HG03196 (cell line): ENCODE results near the gene SACM1L.
"Not testable (repeated sequence)": the region's sequence is repeated elsewhere in the genome, so short reads cannot be mapped to it uniquely, and the experiment has no call there.

Experiments
- ATAC-seq: cut with Tn5 transposase; IDR thresholded peaks from one replicate; pipeline ENCODE4 v1.9.1; 2021; ENCODE audit not compliant: unreplicated experiment

The SACM1L gene

DNA sequence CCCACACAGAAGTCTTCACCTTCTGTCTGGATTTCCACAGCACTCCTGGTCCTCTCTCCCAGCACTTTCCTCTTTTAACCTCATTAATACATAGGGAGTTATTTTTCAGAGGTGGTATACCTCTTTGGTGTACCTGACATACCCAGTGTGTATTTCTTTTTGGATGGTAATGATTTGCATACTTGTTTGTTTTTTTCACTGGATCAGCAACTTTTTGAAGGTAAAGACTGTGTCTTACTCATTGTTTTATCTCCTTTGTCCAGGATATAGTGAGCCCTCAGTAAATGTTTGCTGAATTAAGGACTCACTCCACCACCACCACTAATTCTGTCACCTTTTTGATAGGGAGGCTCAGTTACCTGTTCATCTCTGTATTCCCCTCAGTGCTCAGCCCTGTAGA, 52.1 kb downstream of the SACM1L start:
- ATAC-seq = no peak

DNA sequence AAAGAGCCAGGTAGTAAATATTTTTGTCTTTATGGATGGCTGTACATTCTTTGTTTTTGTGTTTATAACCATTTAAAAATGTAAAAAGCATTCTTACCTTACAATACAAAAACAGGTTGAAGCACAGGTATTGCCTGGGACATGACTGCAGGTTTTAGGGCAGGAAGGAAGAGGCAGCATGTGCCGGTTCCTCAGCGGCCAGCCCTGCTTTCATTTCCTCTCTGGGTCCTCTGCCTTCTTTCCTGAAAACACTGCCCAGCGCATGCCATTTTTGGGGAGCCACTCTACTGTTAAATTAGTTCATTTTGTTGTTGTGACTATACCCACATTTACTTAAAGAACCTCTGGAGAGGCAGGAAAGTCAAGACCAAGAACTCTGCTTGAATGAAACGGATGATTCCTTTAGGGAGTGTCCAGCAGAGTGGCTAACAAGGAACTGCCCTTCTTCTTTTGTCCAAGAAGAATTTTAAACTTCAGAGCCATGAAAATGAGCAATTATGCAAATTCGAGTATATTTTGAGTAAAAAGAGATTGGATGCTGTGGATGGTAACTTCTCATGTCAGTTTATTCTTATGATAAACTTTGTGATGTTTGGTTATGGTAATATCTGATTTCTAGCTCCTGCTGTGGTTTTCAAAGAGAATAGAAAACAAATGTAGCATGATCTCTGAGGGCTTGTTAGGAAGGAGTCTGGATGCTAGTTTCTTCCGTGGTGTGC, 52.7 kb downstream of the SACM1L start:
- ATAC-seq = no peak

DNA sequence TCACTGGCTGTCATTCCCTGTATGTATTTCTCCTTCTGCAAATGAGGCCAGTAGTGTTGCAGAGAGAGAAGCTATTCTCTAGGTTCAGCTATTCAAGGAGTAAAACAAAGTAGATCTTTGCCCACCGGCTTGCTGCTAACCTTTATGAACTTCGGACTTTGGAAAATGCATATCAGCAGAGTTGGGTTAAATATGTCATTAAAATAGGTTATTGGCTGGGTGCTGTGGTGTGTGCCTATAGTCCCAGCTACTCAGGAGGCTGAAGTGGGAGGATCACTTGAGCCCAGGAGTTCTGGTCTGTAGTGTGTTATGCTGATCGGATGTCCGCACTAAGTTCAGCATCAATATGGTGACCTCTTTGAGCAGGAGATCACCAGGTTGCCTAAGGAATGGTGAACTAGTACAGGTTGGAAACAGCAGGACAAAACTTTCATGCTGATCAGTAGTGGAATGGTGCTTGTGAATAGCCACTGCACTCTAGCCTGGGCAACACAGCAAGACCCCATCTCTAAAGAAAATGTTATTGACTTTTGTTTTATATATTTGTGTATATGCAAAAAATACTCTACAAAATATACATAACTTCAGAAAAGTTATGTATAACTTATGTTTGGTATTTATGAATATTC, 53.4 kb downstream of the SACM1L start:
- no peak for ATAC-seq

DNA sequence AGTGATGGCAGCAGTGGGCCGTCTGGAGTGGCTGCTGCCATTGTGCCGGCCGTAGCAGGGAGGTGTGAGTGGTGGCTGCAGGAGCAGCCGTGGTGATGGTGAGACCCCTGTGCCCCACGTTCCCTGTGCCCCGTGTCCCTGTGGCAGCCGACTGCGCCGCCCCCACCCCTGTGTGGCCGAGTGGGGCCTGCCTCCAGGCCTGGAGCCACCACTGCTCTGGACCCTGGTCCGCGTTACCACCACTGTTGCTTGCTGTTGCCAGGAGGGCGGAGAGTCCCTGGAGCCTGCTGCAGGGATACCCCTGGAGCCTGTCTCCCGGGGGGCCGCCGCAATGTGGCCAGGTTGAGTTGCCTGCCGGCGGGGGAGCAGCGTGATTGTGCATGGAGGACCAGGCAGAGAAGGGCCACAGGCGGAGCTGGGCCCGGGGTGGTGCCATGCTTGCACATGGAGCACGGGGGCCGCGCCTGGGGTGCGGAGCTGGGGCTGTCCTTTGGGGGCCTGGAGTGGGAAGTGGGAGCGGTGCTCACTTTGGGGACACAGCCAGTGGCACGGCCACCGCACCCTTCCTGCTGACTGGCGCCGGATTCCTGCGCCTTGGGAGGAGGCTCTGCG, 57.1 kb downstream of the SACM1L start:
- ATAC-seq = no peak

DNA sequence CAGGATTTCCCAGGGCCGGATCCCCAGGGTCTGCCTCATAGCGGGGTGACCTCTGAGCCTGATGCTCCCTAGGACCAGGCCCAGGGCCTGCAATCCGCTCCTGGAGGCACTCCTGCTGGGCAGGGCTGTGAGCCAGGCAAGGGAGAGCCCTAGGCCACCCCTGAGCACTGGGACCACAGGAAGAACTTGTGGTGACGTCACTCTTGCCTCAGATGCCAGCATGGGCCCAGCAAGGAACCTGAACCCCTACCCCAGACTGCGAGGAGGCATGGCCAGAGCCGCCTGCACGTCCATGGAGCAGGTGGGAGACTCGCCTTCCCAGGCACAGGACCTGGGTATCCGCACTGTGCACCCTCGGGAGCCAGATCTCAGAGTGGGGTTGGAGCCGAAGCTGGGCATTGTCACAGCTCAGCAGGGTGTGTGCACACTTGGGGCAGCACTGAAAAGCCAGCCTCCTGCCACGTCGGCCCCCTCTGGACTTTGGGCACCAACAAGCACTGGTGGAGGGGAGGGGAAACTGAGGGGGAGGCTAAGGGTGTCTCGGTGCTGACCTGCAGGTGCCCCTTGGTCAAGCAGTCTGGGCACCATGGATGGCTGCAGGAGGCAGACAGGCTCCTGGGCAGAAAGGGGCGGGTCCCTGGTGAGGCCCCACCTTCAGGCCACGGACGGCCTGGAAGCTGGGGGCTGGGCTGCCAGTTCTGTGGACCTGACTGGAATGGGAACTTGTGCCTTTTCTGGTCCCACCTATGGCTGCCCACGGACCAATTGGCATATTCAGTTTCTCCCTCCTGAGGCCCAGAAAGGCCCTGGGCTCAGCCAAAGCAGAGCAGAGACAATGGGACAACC, 57.8 kb downstream of the SACM1L start:
- no peak for ATAC-seq

DNA sequence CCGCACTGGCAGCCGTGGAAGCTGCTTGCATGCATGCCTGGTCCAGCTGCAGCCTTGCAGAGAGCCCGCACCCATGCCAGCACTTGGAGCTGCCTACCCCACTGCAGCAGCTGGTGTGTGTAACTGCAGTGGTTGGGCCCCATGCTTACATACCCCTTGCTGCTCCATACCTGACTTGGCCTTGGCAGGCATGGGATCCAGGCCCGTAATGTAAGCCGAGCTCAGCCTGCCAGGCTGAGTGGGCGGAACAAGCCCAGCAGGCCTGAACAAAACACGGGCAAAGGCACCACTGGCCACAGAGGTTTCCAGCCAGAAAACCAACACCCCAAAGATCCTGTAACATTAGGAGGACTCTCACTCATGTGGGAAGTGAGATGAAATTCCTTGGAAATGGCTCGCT, 58.9 kb downstream of the SACM1L start:
- no peak for ATAC-seq

DNA sequence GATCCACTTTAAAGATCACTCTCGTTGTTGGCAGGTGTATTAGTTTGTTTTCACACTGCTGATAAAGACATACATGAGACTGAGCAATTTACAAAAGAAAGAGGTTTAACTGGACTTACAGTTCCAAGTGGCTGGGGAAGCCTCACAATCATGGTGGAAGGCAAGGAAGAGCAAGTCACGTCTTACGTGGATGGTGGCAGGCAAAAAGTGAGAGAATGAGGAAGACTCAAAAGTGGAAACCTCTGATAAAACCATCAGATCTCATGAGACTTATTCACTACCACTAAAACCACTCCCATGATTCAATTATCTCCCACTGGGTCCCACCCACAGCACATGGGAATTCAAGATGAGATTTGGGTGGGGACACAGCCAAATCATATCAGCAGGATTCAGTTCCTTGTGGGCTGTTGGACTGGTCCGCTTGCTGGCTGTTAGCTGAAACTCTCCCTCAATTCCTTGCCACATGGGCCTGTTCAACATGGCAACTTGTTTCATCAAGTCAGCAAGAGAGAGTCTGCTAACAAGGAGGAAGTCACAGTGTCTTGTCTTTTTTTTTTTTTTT, 59.9 kb downstream of the SACM1L start:
- ATAC-seq = not testable (repeated sequence)

DNA sequence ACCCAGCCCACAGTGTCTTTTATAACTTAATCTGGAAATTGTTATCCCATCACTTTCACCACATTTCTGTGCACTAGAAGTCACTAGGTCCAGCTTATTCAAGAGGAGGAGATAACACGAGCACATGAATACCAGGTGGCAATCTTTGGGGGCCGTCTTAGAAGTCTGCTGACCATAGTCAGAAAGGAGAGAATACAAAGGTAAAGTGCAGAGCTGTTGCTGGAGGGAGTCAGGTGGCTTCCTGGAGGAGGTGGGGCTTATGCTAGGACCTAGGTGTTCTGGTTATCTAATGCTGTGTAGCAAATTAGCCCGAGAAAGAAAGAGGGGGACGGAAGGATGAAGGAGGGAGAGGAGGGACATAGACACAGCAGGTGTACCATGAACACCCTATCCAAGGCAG, 60.7 kb downstream of the SACM1L start:
- no peak for ATAC-seq

DNA sequence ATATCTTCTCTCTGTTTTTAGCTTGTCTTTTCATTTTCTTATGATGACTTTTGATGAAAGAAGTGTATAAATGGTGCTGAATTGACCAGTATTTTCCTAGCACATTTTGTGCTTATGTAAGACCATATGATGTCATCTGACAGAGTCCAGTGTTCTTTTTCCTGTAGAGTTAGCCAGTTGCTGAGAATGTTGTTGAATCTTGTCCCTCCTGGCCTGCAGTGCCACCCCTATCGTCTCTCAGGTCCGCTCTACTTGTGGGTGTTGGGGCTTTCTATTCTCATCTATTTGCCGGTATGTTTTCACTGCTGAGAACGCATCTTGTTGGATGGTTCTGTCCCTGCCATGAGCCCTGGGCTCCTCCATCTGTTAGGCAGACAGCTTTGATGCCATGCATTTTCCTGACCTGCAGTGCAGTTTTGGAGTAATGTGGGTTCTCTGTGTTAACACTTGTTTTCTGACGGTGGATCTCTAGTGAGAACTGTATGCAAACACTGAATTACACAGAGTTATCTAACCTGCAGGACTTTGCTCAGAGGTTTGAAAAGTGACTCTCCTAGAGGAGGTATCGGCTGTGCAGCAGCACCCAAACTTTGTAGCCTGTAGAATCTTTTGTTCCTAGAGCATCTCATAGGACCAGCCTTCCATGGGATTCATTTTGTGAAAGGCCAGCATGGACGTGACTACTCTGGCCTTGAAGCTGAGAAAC, 62.5 kb downstream of the SACM1L start:
- no peak for ATAC-seq

DNA sequence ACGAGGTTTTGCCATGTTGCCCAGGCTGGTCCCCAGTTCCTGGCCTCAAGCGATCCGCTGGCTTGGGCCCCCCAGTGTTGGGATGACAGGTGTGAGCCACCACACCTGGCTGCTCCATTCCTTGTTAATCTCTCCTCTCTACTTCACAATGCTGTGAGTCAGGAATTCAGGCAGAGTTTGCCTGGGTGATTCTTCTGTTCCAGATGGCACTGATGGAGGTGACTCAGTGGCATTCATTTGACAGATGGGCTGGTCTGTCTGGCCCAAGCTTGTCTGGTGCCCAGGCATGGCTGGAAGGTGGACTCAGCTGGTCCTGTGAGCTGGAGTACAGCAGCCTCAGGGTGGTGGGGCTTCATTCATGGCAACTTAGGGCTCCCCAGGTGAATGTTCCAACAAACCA, 63.9 kb downstream of the SACM1L start:
- ATAC-seq = no peak

DNA sequence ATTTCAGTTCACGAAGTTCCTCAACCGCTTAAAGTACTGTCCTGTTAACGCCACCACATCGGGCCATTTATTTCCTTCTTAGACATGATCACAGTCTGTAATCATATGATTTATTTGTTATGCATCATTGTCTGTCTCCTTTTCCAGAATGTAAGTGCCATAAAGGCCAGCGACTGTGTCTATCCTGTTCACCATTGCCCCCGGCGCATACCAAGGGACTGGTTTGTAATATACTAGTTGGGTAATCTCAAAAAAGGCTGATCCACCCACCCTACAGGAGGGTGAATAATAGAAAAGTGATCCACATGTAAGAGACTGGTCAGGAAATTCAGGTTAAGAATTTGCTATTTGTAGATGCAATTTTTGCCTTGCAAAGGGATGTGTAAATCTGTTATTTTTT, 65.3 kb downstream of the SACM1L start:
- no peak for ATAC-seq

DNA sequence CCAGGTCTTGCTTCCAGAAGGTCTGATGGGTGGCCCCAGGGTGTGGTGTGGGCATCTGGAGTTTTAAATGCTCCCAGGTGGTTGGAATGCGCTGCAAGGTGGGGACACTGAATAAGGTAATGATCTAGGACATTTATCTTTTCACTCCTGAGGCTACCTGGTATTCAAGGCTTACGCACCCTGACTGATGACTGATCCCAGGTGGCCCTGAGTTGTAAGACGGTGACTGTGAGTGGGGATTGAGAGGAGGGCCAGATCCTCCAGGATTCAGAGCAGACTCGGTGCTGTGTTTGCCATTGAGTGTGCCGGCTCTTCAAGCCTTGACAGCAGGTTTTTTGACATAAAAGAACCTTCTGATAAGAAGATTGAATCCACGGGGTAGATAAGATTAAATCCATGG, 66.9 kb downstream of the SACM1L start:
- ATAC-seq = no peak

DNA sequence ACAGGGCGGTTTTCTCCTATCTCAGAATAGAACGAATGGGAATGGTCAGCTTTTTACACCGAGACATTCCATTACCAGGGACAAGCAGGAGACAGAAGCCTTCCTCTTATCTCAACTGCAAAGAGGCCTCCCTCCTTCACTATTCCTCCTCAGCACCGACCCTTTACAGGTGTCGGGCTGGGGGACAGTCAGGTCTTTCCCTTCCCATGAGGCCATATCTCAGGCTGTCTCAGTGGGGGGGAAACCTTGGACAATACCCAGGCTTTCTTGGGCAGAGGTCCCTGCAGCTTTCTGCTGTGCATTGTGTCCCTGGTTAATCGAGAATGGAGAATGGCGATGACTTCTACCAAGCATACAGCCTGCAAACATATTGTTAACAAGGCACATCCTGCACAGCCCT, 67.9 kb downstream of the SACM1L start:
- not testable (repeated sequence) for ATAC-seq

DNA sequence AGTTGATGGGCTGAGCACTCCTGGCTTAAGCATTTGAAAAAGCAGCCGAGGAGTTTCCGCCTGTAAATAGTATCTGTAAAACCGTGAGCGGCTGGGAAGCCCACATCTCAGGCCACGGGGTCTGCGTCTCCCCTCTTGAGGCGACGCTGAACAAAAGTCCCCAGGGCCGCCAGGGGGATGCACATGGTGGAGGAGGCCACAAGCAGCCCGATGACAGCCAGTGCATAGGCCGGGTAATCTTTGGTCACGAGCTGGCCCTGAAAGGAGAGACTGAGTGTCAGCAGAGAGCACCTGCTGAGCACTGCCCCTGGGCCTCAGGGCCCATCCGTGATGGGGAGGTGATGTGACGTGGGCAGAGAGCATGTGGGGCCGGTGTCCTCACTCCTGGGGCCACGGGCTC, 69.7 kb downstream of the SACM1L start:
- no peak for ATAC-seq

DNA sequence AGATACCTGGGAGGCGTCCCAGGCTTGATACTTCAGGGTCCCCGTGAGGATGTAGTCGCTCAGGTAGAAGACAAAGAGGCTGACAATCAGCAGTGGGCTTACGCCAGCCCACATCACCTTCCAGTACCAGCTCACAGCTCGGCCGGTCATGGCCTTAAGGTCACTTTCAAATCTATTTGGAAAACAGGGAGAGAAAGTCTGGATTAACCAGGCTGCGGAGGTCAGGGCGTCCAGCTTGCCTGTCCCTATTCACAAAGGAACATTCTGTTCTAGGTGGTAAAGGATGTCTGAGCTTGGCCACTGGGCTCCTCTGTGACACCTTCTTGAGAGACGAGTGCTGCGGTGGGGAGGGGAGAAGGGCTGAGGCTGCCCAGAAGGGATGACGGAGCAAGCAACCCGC, 70.7 kb downstream of the SACM1L start:
- no peak for ATAC-seq

DNA sequence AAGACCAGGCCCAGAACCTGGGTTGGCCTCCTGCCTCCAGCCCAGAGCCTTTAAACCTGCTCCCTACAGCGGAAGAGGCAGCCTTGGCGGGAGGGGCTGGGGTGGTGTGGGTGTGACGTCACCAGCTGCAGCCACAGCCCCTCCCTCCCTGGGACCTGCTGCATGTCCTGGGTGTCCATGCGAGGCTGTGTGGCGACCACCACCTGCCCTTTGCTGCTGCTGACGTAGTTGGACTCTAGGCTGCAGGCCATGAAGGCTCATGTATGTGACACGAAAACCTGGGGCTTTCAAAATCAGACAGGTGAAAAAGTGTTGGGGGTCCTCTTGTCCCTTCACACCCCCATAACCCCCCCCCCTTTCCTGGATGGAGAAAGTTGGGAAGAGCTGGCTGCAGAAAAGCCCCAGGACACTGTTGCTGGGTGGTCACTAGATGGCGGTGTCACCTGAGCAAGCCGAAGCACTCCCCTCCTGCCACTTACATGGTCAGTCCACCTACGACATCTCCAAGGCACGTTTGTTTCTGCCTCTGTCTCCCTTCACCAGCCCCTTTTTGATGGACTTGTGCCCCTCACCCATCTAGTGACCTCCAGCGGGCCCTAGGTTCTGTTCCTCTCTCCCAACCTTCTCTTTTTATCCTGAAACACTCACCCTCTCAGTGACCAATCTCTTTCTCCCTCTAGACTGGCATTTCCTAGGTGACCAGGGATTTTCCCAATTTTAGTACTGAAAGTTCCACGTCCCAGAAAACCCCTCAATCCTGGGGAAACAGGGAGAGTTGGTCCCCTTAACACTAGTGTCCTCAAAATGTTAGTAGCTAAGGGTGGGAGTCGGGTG, 71.9 kb downstream of the SACM1L start:
- ATAC-seq = no peak

DNA sequence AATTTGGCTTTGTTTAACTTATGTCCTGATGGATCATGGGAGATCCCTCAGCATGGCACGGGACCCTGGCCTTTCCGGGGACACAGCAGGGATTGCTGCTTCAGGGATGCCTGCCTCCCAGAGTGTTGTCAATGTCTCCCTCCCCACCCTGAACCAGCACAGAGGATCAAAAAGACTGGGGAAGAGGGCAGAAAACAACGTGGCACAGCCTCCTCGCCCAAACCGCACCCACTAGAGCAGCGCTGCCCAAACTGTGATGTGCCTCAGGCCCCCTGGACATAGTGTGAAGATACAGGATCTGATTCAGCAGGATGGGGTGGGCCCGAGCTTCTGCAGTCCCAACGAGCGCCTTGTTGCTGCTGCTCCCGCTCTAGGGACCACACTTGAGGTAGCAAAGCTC, 72.6 kb downstream of the SACM1L start:
- no peak for ATAC-seq

DNA sequence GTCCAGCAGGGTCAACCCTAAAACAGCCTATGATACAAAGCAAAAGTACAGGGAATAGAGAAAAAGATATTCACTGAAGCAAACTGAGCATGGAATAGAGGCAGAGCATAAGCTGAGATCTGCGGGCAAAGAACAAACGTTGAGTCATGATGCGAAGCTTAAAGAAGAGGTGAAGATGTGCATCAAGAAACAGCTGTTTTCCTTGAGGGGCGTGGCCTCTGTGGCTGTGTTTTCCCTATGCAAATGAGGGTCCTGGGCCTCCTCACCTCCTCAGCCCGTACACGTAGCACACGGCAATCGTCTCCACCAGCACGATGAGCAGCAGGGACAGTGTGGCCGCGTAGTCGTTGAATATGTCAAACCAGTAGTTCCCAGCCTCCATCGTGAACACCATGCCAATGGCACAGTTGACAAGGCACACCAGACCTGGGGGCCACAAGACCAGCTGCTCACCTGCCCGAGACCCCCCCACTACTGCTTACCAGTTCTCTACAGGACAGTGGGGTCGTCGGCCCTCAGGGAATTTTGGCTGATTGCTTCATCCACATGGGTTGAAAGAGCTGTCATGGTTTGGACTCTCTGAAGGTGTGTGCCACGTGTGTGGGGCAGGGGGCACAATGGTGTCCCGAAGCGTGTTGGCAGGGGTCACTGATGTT, 73.6 kb downstream of the SACM1L start:
- no peak for ATAC-seq

DNA sequence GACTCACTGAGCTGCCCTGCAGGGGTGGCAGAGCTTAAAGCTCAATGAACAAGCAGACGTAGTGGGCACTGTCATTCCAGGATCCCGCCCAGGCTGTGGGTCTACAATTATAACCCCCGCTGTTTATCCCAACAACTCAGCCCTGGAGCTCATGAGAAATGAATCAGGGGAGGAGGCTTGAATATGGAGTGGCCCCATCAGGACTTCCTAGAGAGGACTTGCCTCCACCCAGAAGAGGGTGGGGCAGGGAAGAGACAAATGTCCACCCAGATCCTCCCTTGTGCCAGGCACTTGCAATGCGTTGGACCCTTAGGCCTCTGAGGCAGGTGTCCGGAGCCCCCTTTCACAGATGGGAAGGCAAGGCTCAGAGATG, 74.1 kb downstream of the SACM1L start:
- no peak for ATAC-seq
